Medulla oblongata (tissue), 1 donor: ENCODE measurements around the gene PCK1.
A peak's percentile ranks its signal among the peaks of the same experiment; 100 is the strongest.

ENCODE experiments used
- DNase-seq: peaks from one replicate; pipeline ENCODE4 v3.0.0-alpha.2; 2015; ENCODE audit errors: extremely low spot score

PCK1 gene

DNA sequence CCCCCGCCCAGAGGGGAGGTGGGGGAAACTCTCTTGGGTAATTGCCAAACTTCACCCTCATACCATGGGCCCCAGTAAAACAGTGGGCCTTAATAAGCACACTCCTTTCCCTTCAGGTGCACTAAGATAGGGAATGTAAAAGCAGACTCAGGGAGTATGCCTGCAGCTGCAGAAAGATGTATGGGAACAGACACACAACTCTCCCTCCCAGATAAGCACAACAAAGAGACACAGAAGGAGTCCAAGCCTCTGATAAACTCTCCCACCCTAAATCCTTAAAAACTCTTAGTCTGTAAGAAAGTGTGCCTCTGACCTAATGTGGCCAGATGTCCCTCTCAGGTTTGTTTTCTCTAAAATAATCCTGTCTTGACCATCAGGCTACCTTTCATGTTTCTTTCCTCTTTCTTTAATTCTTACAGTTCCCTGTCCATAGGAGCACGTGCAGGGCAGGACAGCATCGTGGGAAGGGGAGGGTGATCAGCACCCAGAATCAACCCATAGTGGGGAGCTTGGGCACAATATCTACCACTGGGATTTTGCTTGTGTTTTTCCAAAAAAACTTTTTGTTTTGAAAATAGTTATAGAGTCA is 24.7 kb upstream of the PCK1 start:
- DNase-seq = no peak

DNA sequence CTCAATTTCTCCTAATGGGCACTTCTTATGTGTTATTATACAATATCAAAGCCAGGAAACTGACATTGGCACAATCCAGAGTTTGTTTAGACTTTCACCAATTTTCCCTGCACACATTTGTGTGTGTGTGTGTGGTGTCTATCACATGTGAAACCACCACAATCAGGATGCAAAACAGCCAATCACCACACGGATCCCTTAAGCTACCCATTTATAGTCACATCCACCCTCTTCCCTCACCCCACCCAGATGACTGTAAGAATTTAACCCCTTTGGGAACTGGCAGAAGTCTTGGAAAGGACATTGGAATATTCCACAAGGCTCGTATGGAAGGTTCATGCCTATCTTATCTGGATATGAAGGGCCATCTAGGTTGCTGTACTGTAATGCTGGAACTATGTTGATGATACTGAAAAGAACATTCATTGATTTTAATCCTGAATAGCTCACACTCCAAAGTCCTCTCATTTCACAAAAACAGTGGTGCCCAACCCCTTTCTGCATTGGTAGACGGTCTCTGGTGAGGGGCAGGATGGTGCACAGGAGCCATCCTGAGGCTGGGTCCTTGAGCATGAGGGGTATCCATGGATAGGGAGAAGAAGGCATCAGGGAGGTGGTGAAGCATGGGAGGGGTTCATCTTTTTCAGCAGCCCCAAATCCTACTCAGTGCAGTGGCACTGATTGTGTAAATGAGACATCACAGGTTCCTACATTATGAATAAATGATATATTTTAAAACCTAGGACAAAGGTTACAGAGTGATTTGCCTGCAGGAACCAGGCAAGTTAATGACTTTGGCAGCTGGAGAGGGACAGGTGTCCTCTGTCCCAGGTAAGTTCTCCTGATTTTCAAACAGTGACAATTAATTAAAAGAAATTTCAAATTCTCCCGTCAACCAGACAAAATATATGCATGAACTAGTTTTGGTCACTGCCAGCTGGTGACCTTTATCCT is 23.9 kb upstream of the PCK1 start:
- no peak for DNase-seq

DNA sequence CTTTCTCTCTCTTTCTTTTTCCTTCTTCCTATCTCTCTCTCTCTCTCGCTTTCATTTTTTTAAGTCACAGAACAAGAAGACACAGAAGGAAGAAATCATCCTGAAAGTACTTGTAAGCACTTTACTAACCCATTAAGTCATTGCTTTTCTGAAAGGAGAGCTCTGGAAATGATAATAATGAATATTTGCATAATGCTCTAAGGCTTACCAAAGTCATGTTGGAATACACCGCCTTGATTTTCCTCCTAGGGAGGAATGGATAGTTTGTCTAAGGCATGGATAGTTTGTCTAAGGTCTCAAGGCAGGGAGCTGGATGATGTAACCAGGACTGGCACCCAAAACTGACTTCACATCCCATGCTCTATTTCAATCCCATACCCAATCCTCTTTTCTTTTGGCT is 23.1 kb upstream of the PCK1 start:
- no peak for DNase-seq

DNA sequence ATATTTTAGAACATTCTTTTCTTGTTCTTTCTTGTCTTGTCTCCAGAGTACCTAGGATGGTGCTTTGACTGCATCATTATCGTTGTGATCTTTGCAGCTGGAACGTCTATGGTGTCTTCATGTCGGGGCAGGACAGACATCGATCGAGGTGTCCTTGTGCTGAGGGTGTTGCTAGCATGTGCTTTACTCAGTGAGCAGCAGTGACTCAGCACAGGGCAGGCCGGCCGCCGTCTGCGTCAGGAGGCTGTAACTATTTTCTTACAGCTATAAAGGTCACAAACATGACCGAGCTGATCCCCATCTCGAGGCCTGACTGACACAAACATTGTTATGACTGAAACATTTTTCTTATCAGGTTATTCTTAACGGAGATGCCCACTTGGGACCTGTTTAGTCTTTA is 21.0 kb upstream of the PCK1 start:
- no peak for DNase-seq

DNA sequence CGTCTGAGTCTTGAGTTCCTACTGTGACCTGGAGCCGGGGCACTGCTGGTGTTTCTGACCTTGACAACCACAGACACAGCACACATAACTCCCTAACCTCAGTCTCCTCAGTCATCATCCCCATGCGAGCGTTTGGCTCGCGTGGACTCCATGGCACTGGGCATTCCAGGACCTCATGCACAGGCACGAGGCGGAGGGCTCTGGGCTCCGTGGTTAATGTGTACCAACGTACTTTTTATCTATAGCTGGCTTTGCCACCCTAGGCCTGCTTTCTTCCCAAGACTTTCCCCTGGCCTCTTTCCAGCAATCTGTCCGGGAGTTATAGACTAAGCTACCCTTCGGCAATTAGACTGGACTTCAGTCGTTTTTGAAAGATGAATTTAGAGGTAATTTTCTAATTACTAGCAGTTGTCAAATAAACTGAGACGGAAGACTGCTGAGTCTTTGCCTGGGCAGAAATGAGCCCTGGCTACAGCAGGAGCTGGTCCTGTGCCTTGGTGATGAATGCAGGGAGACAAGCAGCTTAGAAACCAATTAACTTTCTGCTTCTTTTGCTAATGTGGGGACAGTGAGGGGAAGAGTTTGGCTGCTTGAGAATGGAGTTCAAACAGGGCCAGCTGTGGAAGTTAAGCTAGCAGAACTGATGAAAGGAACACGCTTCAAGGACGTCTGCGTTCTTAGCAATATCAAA is 19.9 kb upstream of the PCK1 start:
- peak; percentile 50 for DNase-seq

DNA sequence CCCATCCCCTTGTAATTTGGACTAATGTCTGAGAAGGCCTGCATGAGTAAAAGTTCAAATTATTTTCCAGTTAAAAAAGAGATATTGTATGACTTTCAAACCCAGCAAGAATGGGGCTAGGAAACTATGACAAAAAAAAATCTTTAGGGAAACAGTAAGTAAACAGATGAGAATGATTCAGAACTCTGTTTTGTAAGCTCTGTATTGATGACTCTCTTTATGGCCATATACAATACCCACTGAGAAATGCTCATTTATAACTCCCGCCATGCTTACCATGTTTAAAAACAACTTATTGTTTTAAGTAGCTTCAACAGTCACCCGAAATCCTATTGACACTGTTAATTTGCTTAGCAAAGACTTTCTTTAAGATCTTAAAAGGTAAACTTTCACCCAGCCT is 17.2 kb upstream of the PCK1 start:
- no peak for DNase-seq

DNA sequence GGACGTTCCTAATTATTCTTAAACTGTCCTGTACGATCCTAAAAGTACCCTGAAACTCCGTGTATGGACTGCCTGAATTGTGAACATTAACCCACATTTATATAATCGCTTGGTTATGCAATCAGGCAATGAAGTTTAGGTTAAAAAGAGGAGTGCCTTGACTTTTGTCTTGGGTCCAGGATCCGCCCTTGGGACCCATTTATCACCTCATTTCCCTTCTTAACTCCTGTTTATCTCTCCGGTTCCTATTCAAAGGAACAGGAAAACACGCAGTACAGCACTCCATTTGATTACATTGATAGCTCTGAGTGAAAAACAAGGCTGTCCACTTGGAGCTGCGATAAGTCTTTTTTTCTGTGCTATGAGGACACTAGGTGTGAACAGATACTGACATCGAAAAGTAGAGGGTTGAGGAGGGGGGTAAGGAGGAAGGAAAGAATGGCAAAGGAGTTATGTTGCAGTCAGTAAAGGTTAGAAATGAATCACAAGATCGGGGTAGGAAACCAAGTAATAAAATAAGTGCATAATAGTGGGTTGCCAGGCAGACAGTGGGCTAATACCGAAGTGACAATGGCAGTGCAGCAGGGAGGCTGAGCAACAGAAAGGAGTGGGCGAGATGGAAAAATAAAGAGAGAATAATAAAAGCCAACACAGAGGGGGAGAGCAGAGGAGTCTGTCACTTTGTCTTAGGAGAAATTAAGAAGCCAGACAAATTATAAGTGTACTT is 15.9 kb upstream of the PCK1 start:
- DNase-seq = no peak

DNA sequence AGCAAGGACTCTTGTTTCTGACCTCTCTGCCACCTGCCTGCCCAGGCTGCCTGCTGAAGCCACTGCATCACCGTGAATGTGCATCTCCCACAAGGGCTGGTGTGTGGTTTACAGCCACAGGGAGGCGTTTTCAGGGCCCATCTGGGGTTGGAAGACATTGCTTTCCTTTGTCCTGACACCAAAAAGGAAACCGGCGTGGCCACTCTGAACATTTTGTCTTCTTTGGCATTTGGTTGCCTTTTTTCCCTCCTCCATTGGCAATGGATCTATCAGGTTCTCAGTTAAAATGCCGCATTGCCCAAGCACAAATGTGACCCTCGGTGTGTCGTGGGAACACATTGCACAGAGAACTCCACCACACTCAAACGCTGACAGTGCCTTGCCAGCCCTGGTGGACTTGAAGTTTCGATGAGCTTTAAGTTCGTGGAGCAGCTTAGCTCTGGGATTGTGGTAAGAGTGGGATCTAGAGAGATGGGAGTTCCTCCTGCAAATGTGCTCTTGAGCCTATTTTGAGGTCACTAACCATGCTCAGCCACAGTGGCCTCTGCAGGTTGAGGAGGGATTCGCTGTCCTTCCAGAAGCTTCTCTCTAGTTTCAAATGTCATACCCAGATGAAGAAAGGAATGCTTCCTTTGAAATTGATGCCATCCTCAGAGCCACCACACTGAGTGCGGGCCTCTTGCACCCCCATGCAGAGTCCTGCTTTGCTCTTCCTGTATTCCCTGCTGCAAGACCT is 14.8 kb upstream of the PCK1 start:
- DNase-seq = no peak

DNA sequence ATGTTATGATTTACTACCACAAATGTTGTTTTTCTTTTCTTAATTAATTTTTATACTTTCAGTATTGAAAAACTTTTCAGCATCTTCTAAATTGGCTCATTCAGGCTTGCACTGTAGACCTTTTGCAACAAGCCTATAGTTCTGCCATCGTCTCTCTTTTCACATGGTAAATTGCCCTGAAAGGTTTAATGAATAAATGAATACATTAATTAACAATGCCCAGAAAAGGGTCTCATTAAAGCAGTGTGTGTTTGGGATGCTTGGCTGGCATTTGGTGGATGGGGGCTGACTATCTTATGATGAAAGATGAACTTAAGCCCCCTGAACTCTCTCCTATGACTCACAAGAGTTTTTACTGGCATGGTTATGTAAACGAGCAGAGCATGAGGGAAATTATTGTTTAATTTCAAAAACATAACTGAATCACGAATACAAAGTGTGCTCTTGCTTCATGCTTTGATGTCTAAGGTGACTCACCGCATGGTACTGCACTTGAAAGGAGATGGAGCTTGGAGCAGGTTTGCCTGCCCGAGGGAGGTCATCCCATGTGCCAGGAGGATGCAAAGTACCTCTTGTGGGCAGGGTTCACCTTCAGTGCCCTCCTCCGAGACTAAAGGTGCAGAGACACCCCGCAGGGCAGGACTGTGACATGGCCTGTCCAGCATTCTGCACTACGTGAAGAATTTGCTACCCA is 13.8 kb upstream of the PCK1 start:
- DNase-seq = no peak

DNA sequence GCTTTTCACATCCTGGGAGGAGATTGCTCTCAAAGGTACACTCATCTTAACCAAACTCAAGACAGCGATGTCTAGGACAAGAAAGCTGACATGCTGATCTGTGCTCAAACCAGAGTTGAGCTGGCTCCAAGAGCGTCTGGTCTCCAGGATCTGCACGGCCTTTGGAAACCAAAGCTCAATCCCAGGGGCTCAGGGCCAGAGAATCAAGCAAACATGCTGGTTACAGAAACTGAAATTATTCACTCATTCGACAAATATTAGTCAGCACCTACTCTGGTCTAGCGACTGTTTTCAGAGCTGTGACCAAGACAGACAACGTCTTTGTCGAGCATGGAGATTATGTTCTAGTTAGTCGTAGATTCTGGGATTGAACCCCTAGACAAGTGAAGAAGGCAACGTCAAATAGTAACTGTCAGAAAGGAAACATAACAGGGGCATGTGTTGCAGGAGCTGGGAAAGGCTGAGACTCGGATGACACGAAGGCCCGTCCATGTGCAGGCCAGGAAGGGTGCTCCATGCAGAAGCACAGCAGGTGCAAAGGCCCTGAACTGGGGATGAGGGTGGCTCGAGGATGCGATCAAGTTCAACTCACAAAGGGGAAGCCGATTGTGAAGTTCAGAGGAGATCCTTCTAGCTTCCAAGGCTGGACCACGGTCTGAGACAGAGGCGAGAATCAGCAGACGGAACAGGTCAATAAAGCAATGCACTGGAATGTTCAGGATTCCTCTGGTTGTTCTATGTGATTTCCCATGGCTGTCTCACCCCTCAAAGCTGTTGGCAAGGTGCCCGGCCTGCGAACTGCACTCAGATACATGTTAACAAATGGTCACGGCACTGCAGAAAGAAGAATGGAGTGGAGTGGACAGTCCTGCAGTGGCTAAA is 12.5 kb upstream of the PCK1 start:
- DNase-seq = no peak

DNA sequence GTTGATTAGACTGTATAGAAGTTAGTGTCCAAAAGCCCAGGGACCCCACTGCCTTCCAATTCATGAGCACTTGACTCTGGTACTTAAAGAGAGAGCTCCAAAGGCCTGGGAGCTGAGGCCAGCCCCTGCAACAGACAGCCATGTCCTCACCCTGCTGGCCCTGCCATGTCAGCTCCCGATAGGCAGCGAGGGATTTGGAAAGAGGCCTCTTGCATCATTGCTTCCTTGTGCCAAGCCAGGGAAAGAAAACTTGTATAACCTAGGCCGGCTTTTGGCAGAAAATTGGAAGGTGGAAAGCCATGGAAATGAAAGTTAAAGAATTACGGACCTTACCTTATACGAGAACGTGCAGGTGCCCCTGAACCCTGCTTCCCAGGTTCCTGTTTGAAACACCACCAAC is 8.4 kb upstream of the PCK1 start:
- DNase-seq = no peak

DNA sequence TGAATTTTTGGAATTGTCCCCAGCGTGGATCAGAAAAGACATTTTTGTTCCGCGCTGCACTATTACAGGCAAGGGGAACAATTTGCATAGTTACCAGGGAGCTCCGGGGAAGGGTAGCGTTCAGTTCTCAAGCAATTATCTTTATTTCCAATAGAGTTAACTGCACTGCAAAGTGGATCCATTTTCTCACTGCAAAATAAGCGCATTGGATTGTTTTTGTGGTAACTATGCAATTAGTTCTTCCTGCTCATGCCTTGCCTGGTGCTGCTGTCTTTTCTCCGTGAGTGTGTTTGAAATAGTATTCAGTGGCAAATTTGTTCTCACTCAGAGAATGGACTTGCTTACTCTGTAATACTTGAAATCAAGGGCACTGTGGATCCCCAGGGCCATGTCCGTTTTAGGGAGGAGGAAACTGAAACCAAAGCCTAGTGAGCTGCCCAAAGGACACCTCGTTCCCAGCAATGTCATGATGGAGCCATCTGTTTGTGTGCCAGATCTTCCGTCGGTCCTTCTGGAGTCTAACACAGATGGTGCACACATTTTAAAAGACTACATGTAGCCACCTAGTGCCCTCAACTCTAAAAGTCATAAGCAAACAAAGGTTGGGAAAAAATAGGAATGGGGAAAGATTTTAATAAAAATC is 7.4 kb upstream of the PCK1 start:
- DNase-seq = no peak

DNA sequence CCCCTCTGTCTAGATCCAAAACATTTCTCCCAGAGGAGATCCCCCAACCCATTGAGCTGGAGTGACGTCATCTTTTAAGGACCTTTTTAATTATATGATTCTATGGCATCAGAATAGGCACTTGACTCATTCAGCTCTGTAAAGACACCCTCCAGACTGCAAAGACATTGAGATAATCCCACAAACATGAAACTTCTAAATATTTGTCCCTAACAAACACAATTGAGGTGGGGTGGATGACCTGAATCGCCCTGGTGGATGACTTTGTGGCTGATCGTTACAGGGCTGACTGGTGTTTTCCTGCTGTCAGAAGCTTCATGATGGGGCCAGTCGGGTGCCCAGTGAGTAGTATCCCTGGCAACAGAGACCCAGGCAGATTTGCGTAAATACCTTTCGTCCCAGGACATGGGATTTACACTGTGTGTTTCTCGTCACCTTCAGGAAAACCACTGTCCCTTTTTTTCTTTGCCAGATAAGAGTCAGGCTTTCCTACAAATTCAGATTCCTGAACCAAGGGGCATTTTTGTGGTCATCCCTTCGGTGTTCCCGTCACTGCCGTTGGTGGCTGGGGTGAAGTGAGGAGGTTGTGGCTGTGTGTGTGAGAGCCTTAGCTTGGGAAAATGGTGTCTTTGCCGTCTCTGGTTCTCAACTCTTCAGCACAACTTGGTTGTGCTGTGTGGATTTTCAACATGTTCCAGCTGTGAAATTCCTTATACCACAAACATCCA is 5.3 kb upstream of the PCK1 start:
- no peak for DNase-seq

DNA sequence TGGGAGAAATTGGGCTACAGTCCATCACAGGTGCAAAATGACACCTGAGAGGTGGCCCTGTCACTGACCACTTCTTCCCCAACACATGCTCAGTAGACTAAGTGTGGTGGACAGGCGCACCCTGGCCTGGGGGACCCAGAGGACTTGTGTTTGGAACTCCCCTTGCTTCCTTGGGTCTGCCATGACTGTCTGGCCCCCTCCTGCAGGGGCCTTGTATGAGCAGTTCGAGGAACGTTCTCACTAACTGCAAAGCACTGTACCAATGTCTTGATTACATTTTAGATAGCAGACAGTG is 4.0 kb upstream of the PCK1 start:
- no peak for DNase-seq

DNA sequence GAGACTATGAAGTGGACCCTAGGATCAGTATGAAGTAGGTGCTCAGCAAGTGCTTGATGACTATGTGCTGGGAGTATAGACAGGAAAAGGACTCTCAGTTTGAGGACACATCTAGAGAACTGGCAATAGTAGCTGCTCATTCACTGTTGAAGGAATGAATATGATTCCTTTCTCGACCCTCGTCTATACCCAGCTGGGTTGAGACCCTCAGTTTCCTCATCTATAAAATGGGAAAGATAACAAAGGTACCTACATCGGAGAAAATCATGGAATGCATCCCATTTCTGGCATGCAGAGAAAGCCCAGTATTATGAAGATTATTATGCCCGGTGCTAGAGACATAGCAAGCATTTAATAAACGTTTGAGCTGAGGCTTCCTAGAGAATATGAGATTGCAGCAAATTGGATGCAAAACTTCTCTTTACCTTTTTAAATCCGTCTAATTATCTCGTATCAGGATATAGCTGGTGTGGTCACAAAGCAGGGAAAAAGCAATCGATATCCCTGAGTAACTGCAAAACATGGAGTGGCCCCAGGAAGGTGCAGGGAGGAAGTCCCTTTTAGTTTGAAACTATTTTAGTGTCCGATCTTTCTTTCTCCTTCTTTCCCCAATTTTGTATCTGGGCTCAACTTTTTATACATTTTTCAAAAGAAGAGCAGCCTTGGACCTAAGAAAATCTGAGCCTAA is 2.8 kb upstream of the PCK1 start:
- DNase-seq = no peak

DNA sequence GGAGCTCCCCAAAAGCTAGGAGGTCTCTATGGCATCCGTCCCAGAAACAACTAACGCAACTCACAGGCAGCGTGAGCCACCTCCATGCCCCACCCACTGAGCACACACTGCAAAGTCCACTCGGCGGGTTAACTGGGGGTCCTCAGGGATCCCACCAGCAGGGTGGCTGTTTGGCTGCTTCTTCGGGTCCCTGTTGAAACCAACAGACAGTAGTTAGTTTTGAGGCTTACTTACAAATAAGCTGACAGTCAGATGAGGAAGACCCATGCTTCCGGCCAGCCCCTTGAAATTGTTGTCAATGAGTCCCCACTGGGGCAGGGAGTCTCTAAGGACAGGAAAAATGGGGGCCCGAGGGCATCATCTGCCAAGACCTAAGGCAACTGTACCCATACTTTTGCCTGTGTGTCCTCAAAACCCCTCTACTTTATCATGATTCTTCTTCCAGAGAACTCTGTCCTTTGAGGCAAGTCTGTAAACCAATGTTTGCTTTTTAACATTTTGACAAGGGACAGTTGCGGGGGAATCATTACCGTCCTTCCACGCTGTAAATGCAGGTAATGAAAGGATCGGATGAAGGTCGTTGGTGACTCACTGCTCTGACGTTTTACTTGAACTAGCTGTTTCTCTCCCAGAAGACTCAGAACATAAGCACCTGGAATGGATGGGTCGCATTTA is 2.2 kb upstream of the PCK1 start:
- no peak for DNase-seq

DNA sequence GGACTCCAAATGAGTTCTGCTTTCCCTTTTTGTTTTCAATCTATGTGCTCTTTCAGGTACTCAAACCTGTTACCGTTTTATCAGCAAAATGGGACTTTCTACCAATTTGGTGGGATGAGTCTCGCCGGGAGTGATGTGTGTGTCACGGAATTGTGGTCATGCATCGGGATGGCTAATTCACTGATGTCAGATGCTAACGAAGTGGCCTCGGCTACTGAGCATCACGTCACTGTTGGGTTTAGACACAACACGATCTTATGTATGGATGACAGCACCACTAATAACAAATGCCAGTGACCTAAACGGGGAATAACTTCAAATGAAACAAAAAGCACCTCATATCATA is 1.6 kb upstream of the PCK1 start:
- no peak for DNase-seq
